HPDE6-E6E7 (cell line): ENCODE data around the gene ART4.

Source experiments
- DNase-seq: peaks from one replicate; pipeline ENCODE4 v3.0.0; 2011; ENCODE audit warnings: missing footprints; ENCODE audit errors: extremely low spot score

ART4 gene

GRCh38 chr12:14810953-14811483 is 32.3 kb downstream of the ART4 start:
- peak; percentile 31 for DNase-seq

GRCh38 chr12:14810167-14810952 is 33.0 kb downstream of the ART4 start:
- DNase-seq, result no peak

- DNase-seq, result no peak
Measured at GRCh38 chr12:14803830-14804160, 39.5 kb downstream of the ART4 start.

GRCh38 chr12:14803011-14803829 is 40.1 kb downstream of the ART4 start, which contains the start of the genes C12orf60 and WBP11:
TSS of gene C12orf60 (plus strand) at chr12:14803670. CDS start at chr12:14822936, 19,266 bp downstream.
TSS of gene WBP11 (minus strand) at chr12:14803478. CDS start at chr12:14801383, 2,095 bp downstream.
- peak; percentile 99 for DNase-seq

- DNase-seq, result no peak
Measured at GRCh38 chr12:14802721-14803010, 40.7 kb downstream of the ART4 start.

GRCh38 chr12:14802247-14802646 is 41.1 kb downstream of the ART4 start:
- DNase-seq, result no peak

GRCh38 chr12:14795028-14795448 is 48.3 kb downstream of the ART4 start:
- DNase-seq, result no peak

- DNase-seq, result no peak
Measured at GRCh38 chr12:14785568-14785967, 57.8 kb downstream of the ART4 start.

- no peak for DNase-seq
Measured at GRCh38 chr12:14784471-14784870, 58.9 kb downstream of the ART4 start.

- DNase-seq, result no peak
Measured at GRCh38 chr12:14782756-14783155, 60.6 kb downstream of the ART4 start.

GRCh38 chr12:14781563-14781962 is 61.8 kb downstream of the ART4 start:
- DNase-seq, result no peak

GRCh38 chr12:14780859-14781258 is 62.5 kb downstream of the ART4 start:
- DNase-seq, result no peak

GRCh38 chr12:14779834-14780233 is 63.5 kb downstream of the ART4 start:
- no peak for DNase-seq

- DNase-seq, result no peak
Measured at GRCh38 chr12:14777271-14777670, 66.1 kb downstream of the ART4 start.

GRCh38 chr12:14776236-14776961 is 66.9 kb downstream of the ART4 start:
- DNase-seq, result no peak

- DNase-seq, result no peak
Measured at GRCh38 chr12:14775636-14775980, 67.7 kb downstream of the ART4 start.
